HepG2 (cell line): Measurements from ENCODE around the gene DBN1. TPM values are rescaled to one million over a fixed set of nuclear protein-coding genes. Genes with fewer than 3 reads are reported as not detected.

ENCODE experiments used
- CENPX ChIP-seq: sonication (generic); formaldehyde crosslinking; IDR thresholded peaks from 2 replicates; pipeline ENCODE4 v1.9.0; 2021; ENCODE audit warnings: mild to moderate bottlenecking, missing genetic modification reagents, moderate library complexity
- FOXA1 ChIP-seq, 2 experiments: fragments of 450-650 bp in 1 of 2; sonication (generic) in 1 of 2; formaldehyde crosslinking in 1 of 2; IDR thresholded peaks; 2 replicates each; pipeline versions ENCODE4 v1.4.0 to v1.6.1; 2016 to 2020; ENCODE audit warnings: missing genetic modification reagents in 1 of 2
- HNRNPL ChIP-seq: fragments of 200-400 bp; formaldehyde crosslinking; IDR thresholded peaks from 2 replicates; pipeline ENCODE4 v1.6.1; 2017; ENCODE audit warnings: mild to moderate bottlenecking, low read depth, low read length
- HOXA9 ChIP-seq: sonication (generic); formaldehyde crosslinking; IDR thresholded peaks from 2 replicates; pipeline ENCODE4 v1.8.1; 2022; ENCODE audit warnings: missing genetic modification reagents, mild to moderate bottlenecking, moderate library complexity, borderline replicate concordance
- MTA3 ChIP-seq: sonication (generic); formaldehyde crosslinking; IDR thresholded peaks from 2 replicates; pipeline ENCODE4 v1.4.0; 2020; ENCODE audit warnings: missing genetic modification reagents
- SKIL ChIP-seq: sonication (generic); formaldehyde crosslinking; IDR thresholded peaks from 2 replicates; pipeline ENCODE4 v1.8.0; 2022; ENCODE audit warnings: missing genetic modification reagents, mild to moderate bottlenecking, moderate library complexity, borderline replicate concordance
- SUZ12 ChIP-seq: fragments of 150-350 bp; IDR thresholded peaks from 2 replicates; pipeline ENCODE4 v1.6.1; 2014; ENCODE audit warnings: low read depth, low read length
- ZNF136 ChIP-seq: sonication (generic); formaldehyde crosslinking; IDR thresholded peaks from 2 replicates; pipeline ENCODE4 v1.8.1; 2022; ENCODE audit warnings: low read depth, mild to moderate bottlenecking, moderate library complexity, missing genetic modification reagents
- ZNF17 ChIP-seq: sonication (generic); formaldehyde crosslinking; IDR thresholded peaks from 2 replicates; pipeline ENCODE4 v1.5.0; 2020; ENCODE audit warnings: mild to moderate bottlenecking, missing genetic modification reagents
- ZNF337 ChIP-seq: sonication (generic); formaldehyde crosslinking; IDR thresholded peaks from 2 replicates; pipeline ENCODE4 v1.5.1; 2020; ENCODE audit warnings: missing genetic modification reagents, low read depth, mild to moderate bottlenecking, borderline replicate concordance
- ZNF773 ChIP-seq: sonication (generic); formaldehyde crosslinking; IDR thresholded peaks from 2 replicates; pipeline ENCODE4 v1.4.0; 2020; ENCODE audit warnings: missing genetic modification reagents, borderline replicate concordance
- ZSCAN12 ChIP-seq: sonication (generic); formaldehyde crosslinking; IDR thresholded peaks from 2 replicates; pipeline ENCODE4 v1.9.0; 2021; ENCODE audit warnings: mild to moderate bottlenecking, missing genetic modification reagents
- ZSCAN25 ChIP-seq: sonication (generic); formaldehyde crosslinking; IDR thresholded peaks from 2 replicates; pipeline ENCODE4 v1.8.0; 2022; ENCODE audit warnings: mild to moderate bottlenecking, missing genetic modification reagents
- polyA plus RNA-seq, 8 experiments: library from polyadenylated mRNA; depleted of rRNA in 3 of 8; stranded (reverse) in 7 of 8; unstranded in 1 of 8; fragments of >200 nt; fragmentation: Illumina TruSeq in 4 of 8; extraction: Trizol in 4 of 8; gene quantifications; 2 replicates each; pipeline versions ENCODE4 v1.2.1 to v1.2.3, GENCODE V29; 2011 to 2016; ENCODE audit warnings: low read depth in 4 of 8, missing spikeins in 1 of 8, mixed read lengths in 1 of 8; ENCODE audit not compliant: insufficient read depth in 1 of 8
- total RNA-seq, 5 experiments: library from RNA; depleted of rRNA; stranded (reverse); fragments of >200 nt; fragmentation: Illumina TruSeq; extraction: Trizol; gene quantifications; 2 replicates each; pipeline ENCODE4 v1.2.3, GENCODE V29; 2016; ENCODE audit warnings: low read depth in 1 of 5
- TF ChIP-seq, protein P1 (sequence below): sonication (generic); formaldehyde crosslinking; IDR thresholded peaks from 2 replicates; pipeline ENCODE4 v1.9.0; 2021; ENCODE audit warnings: missing genetic modification reagents, borderline replicate concordance
- TF ChIP-seq, protein P2 (sequence below): sonication (generic); formaldehyde crosslinking; IDR thresholded peaks from 2 replicates; pipeline ENCODE4 v1.8.0; 2022; ENCODE audit warnings: mild to moderate bottlenecking, missing genetic modification reagents, moderate library complexity
- TF ChIP-seq, protein P3 (sequence below): sonication (generic); formaldehyde crosslinking; IDR thresholded peaks from 2 replicates; pipeline ENCODE4 v1.4.0; 2020; ENCODE audit warnings: missing genetic modification reagents, borderline replicate concordance
- TF ChIP-seq, protein P4 (sequence below): sonication (generic); formaldehyde crosslinking; IDR thresholded peaks from 2 replicates; pipeline ENCODE4 v1.8.0; 2022; ENCODE audit warnings: low read depth, missing genetic modification reagents

Gene DBN1
- total and polyA plus RNA-seq, 2 of the 13 experiments (the other 11 are each of a cell fraction or from before 2014, with no cell fraction given) = 27.0 to 37.3 TPM

GRCh38 chr5:177454397-177455035 lies 18.9 kb downstream of the DBN1 start (continued):
- TF ChIP-seq, protein P1, sequence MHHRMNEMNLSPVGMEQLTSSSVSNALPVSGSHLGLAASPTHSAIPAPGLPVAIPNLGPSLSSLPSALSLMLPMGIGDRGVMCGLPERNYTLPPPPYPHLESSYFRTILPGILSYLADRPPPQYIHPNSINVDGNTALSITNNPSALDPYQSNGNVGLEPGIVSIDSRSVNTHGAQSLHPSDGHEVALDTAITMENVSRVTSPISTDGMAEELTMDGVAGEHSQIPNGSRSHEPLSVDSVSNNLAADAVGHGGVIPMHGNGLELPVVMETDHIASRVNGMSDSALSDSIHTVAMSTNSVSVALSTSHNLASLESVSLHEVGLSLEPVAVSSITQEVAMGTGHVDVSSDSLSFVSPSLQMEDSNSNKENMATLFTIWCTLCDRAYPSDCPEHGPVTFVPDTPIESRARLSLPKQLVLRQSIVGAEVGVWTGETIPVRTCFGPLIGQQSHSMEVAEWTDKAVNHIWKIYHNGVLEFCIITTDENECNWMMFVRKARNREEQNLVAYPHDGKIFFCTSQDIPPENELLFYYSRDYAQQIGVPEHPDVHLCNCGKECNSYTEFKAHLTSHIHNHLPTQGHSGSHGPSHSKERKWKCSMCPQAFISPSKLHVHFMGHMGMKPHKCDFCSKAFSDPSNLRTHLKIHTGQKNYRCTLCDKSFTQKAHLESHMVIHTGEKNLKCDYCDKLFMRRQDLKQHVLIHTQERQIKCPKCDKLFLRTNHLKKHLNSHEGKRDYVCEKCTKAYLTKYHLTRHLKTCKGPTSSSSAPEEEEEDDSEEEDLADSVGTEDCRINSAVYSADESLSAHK (CRISPR knock-in tag) = no peak
- TF ChIP-seq ZNF773 (CRISPR knock-in tag) (no peak), SKIL (CRISPR knock-in tag) (no peak), HNRNPL (no peak), ZSCAN25 (CRISPR knock-in tag) (peak; percentile 42; the same call in 1 of the 2 replicates), HOXA9 (CRISPR knock-in tag) (no peak), FOXA1 (IDR thresholded peaks at IDR 0.05) (no peak), FOXA1 (CRISPR knock-in tag; IDR thresholded peaks at IDR 0.05) (0 out of 2 replicates have a peak, but pooled peaks have one; percentile 4), MTA3 (CRISPR knock-in tag) (no peak), ZNF136 (CRISPR knock-in tag) (no peak), SUZ12 (no peak), CENPX (CRISPR knock-in tag) (no peak), ZSCAN12 (peak; percentile 72; the same call in 1 of the 2 replicates), ZNF17 (CRISPR knock-in tag) (no peak), ZNF337 (CRISPR knock-in tag) (no peak)
- TF ChIP-seq, protein P2, sequence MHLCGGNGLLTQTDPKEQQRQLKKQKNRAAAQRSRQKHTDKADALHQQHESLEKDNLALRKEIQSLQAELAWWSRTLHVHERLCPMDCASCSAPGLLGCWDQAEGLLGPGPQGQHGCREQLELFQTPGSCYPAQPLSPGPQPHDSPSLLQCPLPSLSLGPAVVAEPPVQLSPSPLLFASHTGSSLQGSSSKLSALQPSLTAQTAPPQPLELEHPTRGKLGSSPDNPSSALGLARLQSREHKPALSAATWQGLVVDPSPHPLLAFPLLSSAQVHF (CRISPR knock-in tag) = no peak
- TF ChIP-seq, protein P3, sequence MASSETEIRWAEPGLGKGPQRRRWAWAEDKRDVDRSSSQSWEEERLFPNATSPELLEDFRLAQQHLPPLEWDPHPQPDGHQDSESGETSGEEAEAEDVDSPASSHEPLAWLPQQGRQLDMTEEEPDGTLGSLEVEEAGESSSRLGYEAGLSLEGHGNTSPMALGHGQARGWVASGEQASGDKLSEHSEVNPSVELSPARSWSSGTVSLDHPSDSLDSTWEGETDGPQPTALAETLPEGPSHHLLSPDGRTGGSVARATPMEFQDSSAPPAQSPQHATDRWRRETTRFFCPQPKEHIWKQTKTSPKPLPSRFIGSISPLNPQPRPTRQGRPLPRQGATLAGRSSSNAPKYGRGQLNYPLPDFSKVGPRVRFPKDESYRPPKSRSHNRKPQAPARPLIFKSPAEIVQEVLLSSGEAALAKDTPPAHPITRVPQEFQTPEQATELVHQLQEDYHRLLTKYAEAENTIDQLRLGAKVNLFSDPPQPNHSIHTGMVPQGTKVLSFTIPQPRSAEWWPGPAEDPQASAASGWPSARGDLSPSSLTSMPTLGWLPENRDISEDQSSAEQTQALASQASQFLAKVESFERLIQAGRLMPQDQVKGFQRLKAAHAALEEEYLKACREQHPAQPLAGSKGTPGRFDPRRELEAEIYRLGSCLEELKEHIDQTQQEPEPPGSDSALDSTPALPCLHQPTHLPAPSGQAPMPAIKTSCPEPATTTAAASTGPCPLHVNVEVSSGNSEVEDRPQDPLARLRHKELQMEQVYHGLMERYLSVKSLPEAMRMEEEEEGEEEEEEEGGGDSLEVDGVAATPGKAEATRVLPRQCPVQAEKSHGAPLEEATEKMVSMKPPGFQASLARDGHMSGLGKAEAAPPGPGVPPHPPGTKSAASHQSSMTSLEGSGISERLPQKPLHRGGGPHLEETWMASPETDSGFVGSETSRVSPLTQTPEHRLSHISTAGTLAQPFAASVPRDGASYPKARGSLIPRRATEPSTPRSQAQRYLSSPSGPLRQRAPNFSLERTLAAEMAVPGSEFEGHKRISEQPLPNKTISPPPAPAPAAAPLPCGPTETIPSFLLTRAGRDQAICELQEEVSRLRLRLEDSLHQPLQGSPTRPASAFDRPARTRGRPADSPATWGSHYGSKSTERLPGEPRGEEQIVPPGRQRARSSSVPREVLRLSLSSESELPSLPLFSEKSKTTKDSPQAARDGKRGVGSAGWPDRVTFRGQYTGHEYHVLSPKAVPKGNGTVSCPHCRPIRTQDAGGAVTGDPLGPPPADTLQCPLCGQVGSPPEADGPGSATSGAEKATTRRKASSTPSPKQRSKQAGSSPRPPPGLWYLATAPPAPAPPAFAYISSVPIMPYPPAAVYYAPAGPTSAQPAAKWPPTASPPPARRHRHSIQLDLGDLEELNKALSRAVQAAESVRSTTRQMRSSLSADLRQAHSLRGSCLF (CRISPR knock-in tag) = no peak
- TF ChIP-seq, protein P4, sequence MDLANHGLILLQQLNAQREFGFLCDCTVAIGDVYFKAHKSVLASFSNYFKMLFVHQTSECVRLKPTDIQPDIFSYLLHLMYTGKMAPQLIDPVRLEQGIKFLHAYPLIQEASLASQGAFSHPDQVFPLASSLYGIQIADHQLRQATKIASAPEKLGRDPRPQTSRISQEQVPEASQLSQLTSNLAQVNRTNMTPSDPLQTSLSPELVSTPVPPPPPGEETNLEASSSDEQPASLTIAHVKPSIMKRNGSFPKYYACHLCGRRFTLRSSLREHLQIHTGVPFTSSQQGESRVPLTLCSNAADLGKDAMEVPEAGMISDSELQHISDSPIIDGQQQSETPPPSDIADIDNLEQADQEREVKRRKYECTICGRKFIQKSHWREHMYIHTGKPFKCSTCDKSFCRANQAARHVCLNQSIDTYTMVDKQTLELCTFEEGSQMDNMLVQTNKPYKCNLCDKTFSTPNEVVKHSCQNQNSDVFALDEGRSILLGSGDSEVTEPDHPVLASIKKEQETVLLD = no peak
